Osteocyte (in vitro differentiated cells): ENCODE data around the gene DIP2A. TPM values are rescaled to one million over a fixed set of nuclear protein-coding genes. Genes with fewer than 3 reads are reported as not detected.

Source experiments
- DNase-seq: peaks from one replicate; pipeline ENCODE4 v3.0.0; 2021; ENCODE audit warnings: mixed read lengths; ENCODE audit not compliant: unreplicated experiment; ENCODE audit errors: extremely low spot score
- H3K27ac Mint-ChIP-seq: one replicate; pipeline ENCODE4 v1.8.0; 2021; ENCODE audit warnings: mild to moderate bottlenecking, mixed read lengths; ENCODE audit not compliant: unreplicated experiment
- H3K27me3 Mint-ChIP-seq: one replicate; pipeline ENCODE4 v1.8.0; 2021; ENCODE audit warnings: mixed read lengths; ENCODE audit not compliant: unreplicated experiment
- H3K36me3 Mint-ChIP-seq: one replicate; pipeline ENCODE4 v1.8.0; 2021; ENCODE audit warnings: mixed read lengths; ENCODE audit not compliant: unreplicated experiment
- H3K4me1 Mint-ChIP-seq: one replicate; pipeline ENCODE4 v1.8.0; 2021; ENCODE audit warnings: mixed read lengths; ENCODE audit not compliant: unreplicated experiment
- H3K4me3 Mint-ChIP-seq: one replicate; pipeline ENCODE4 v1.8.0; 2021; ENCODE audit warnings: mild to moderate bottlenecking, moderate library complexity, mixed read lengths; ENCODE audit not compliant: unreplicated experiment
- H3K9me3 Mint-ChIP-seq: one replicate; pipeline ENCODE4 v1.8.0; 2021; ENCODE audit warnings: mixed read lengths; ENCODE audit not compliant: unreplicated experiment
- total RNA-seq: library from RNA; stranded (reverse); gene quantifications from 2 replicates; pipeline ENCODE4 v1.2.1, GENCODE V29; 2021
- TF ChIP-seq, protein P1 (sequence below): fragments of 200-600 bp; sonication (generic); IDR thresholded peaks from 2 replicates; pipeline ENCODE4 v1.5.0; 2021; ENCODE audit warnings: antibody characterized with exemption, mild to moderate bottlenecking, moderate library complexity

The DIP2A gene
- total RNA-seq, 1 donor from 2014 or later = 43.0 TPM

DNA sequence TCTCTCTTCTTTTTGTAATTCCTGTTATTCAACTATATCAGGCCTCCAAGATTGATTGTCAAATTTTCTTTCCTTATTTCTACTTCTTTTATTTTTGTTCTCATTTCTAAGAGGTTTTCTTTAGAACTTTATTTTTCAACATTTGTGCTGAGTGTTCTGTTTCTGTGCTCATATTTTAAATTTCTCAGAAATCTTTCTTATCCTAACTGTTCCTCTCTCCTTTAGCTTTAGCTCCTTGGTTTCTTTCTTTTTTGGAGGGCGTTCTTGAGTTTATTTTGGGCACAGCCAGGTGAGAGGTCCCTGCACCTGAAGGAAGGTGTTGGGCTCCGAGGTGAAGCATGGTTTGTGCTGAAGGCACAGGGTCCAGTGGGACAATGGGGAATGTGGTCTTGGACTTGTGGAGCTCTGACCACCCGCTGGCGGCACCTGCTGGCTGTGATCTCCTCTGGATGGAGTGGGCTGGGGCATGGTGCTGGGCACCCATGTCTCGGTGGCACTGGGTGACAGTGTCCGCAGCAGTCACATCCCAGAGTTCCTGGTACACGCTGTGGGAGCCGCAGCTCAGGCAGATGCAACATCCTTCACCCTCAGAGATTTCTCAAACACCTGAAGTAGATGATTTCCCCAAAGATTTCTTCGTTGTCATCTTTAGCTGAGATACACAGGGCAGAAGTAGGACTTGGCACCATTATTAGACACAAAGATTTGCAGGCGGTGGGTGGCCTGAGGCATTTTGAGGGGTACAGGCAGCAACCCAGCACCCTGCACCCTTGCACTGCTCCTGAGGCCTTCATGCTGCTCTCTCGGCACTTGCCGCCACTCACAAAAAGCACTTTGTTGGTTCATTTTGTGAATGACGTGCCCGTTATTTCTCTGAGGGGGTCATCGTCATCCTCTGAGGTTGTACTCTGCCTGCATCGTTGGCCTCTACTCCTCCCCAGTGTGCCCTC lies 38.2 kb upstream of the DIP2A start:
- H3K27ac Mint-ChIP-seq = no peak overlapping the region
- DNase-seq = no peak
- no peak overlapping the region for H3K4me3 Mint-ChIP-seq
- H3K27me3 Mint-ChIP-seq = no peaks in the 10 kb centered on the region
- no peaks in the 10 kb centered on the region for H3K9me3 Mint-ChIP-seq
- H3K36me3 Mint-ChIP-seq = peaks cover 27% of the 10 kb centered on the region
- TF ChIP-seq, protein P1, sequence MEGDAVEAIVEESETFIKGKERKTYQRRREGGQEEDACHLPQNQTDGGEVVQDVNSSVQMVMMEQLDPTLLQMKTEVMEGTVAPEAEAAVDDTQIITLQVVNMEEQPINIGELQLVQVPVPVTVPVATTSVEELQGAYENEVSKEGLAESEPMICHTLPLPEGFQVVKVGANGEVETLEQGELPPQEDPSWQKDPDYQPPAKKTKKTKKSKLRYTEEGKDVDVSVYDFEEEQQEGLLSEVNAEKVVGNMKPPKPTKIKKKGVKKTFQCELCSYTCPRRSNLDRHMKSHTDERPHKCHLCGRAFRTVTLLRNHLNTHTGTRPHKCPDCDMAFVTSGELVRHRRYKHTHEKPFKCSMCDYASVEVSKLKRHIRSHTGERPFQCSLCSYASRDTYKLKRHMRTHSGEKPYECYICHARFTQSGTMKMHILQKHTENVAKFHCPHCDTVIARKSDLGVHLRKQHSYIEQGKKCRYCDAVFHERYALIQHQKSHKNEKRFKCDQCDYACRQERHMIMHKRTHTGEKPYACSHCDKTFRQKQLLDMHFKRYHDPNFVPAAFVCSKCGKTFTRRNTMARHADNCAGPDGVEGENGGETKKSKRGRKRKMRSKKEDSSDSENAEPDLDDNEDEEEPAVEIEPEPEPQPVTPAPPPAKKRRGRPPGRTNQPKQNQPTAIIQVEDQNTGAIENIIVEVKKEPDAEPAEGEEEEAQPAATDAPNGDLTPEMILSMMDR = no peak
- H3K4me1 Mint-ChIP-seq = no peaks in the 10 kb centered on the region

DNA sequence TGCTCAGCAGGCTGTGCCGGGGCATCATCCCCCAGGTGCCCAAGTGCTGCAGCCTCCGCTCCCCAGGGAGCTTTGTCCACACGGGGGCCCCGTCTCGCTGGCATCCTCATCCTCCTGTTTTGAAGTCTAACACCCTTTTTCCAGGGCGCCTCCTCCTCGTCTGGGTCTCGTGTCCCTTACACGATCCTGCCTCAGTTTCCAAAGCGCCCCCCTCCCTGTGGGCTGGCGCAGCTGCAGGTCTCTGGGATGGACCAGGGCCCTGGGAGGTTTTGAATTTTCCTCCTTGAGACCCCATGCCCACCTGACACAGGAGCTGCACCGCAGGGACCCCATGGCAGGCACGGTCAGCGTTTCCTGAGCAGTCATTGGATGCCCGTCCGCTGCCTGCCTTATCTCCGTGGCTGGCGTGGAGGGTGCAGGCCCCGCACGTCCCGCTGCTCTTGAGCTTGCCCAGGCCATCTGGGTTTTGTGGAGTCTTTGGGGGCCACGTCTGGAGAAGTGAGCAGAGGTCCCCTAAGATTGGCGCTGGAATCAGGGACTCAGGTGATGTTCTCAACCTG lies 37.4 kb upstream of the DIP2A start:
- DNase-seq = no peak
- TF ChIP-seq, protein P1 = no peak
- no peaks in the 10 kb centered on the region for H3K27me3 Mint-ChIP-seq
- H3K4me3 Mint-ChIP-seq = no peak overlapping the region
- H3K9me3 Mint-ChIP-seq = no peaks in the 10 kb centered on the region
- no peak overlapping the region for H3K27ac Mint-ChIP-seq
- H3K4me1 Mint-ChIP-seq = no peaks in the 10 kb centered on the region
- peaks cover 22% of the 10 kb centered on the region for H3K36me3 Mint-ChIP-seq

DNA sequence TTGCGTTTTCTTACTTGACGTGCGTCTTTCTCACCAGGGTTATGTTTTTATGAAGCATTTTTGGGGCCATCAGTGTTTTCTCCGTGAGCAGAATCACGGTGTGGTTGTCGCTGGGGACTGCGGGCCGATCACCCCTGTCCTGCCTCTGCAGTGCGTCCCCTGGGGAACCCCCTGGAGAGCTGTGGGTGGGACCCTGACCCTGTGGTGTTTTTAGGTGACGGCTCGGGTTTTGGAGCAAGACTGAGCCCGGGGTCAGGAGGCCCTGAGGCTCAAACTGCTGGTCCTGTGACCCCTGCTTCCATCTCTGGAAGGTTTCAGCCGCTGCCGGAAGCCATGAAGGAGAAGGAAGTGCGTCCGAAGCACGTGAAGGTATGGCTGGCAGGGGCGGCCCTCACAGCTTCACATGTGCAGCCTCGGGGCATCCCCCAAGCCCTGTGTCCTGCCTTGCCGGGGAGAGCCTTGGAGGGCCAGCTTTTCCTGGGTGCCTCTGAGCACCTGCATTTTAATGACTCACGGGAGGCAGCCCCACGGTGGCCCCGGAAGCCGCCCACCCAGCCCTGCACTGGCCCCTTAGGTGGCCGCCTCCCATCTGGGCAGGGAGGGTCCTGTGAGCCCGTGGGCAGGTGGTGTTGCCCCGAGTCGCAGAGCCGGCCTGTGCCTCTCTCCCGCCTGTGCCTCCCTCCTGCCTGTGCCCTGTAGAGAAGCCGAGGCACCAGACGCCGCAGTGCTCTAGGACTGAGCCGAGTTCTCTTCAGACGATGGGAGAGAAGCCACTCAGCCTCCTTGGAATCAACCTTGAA lies 36.7 kb upstream of the DIP2A start:
- no peak for DNase-seq
- H3K4me3 Mint-ChIP-seq = no peak overlapping the region
- H3K27ac Mint-ChIP-seq = no peak overlapping the region
- no peaks in the 10 kb centered on the region for H3K27me3 Mint-ChIP-seq
- no peaks in the 10 kb centered on the region for H3K9me3 Mint-ChIP-seq
- TF ChIP-seq, protein P1 = no peak
- H3K4me1 Mint-ChIP-seq = no peaks in the 10 kb centered on the region
- H3K36me3 Mint-ChIP-seq = peaks cover 20% of the 10 kb centered on the region

DNA sequence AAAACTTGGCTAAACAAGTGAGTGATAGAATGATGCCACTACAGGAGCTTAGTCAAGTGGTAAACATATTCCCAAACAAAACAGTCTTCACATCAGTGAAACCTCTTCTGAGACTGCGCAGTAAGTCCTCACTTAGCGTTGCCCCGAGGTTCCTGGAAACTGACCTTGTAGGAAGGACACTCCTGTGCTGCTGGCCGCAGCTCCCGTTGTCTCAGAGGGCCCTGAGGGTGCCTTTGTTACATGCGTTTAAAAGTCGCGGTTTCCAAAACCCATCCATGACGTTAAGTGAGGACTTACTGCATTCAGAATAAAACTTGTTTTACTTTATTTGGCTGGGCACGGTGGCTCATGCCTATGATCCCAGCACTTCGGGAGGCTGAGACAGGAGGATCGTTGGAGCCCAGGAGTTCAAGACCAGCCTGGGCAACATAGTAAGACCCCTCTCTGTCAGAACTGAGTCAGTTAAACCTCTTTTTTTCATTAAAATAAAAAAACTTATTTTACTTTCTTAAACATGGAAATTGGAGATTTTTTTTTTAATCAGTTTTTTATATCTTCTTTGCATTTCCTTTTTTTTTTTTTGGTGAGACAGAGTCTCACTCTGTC lies 36.0 kb upstream of the DIP2A start:
- Mint-ChIP-seq H3K4me1 (no peaks in the 10 kb centered on the region), H3K9me3 (no peaks in the 10 kb centered on the region), H3K36me3 (peaks cover 25% of the 10 kb centered on the region), H3K27me3 (no peaks in the 10 kb centered on the region), H3K27ac (no peak overlapping the region), H3K4me3 (no peak overlapping the region)
- no peak for DNase-seq
- TF ChIP-seq, protein P1 = no peak
